HUES6 (cell line): ENCODE results near the gene ETS1.
"Not testable (repeated sequence)": the region's sequence is repeated elsewhere in the genome, so short reads cannot be mapped to it uniquely, and the experiment has no call there.

Experiments
- H3K27ac ChIP-seq: 2 replicates; pipeline ENCODE4 v1.7.0; 2013; ENCODE audit warnings: low read depth, mild to moderate bottlenecking, low read length, inconsistent platforms
- H3K27me3 ChIP-seq: 2 replicates; pipeline ENCODE4 v1.6.1; 2013; ENCODE audit warnings: low read length; ENCODE audit not compliant: control insufficient read depth, insufficient read depth
- H3K36me3 ChIP-seq: 2 replicates; pipeline ENCODE4 v1.6.1; 2013; ENCODE audit warnings: low read length; ENCODE audit not compliant: control insufficient read depth, insufficient read depth
- H3K4me1 ChIP-seq: 2 replicates; pipeline ENCODE4 v1.6.1; 2013; ENCODE audit warnings: low read length; ENCODE audit not compliant: control insufficient read depth, insufficient read depth
- H3K4me3 ChIP-seq: 2 replicates; pipeline ENCODE4 v1.5.1; 2013; ENCODE audit warnings: low read depth, low read length
- H3K9ac ChIP-seq: one replicate; pipeline ENCODE4 v1.6.1; 2013; ENCODE audit warnings: mild to moderate bottlenecking, low read length
- H3K9me3 ChIP-seq: 2 replicates; pipeline ENCODE4 v1.6.1; 2013; ENCODE audit warnings: low read depth, low read length; ENCODE audit not compliant: control insufficient read depth, insufficient read depth

ETS1 gene

DNA sequence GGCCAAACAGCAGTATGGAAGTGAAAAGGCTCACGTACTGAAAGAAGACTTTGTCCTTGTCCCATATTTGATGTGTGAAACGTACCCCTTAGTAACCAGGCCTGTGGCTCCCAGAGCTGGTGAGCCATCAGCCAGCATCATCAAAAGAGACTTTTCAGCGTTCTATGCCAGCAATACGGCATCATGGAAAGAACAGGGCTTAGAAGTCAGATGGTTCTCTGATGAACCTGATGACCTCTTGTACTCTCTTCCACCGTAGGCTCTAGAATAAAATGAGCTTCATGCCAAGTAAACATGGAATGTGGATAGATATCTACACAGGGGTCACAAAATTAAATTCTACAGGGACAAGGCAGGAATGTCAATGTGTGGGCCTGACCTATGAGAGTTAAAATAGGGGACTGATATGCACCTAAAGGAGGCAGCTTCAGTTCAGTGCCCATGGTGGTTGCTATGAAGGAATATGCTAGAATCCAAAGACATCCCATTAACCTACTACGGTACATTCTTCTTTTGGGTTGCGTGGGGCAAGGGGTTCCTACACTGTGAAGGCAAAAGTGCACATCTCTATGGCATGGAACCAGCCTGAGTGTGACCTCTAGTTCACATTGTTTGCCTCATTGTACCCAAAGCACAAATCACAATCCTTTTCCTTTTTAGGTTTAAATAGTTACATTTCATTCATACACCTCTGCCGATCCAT lies 130.6 kb downstream of the ETS1 start:
- H3K4me1 ChIP-seq: no peaks in the 10 kb centered on the region
- no peaks in the 10 kb centered on the region for H3K27me3 ChIP-seq
- no peak overlapping the region for H3K27ac ChIP-seq
- no peak overlapping the region for H3K4me3 ChIP-seq
- H3K9ac ChIP-seq: no peak overlapping the region
- H3K9me3 ChIP-seq: no peaks in the 10 kb centered on the region
- peaks cover 22% of the 10 kb centered on the region for H3K36me3 ChIP-seq

DNA sequence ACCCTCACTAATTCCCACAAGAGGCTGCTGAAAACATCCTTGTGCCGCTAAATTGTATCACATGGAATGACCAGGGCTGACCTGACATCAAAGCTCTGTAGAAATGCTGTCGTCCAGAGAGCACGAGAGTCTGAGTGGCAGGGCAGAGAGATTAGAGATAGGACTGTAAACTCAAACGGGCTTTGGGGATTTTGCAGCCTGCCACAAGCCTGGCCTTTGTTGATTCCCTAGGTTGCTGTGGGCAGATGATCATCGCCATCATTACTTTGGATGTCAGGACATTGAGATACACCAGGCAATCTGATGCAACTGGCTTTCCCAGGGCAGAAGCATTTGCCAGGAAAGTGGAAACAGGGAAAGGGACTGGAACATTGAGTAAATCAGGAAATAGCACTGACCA lies 131.6 kb downstream of the ETS1 start:
- H3K36me3 ChIP-seq: peaks cover 17% of the 10 kb centered on the region
- H3K9me3 ChIP-seq: no peaks in the 10 kb centered on the region
- no peak overlapping the region for H3K27ac ChIP-seq
- no peaks in the 10 kb centered on the region for H3K4me1 ChIP-seq
- H3K4me3 ChIP-seq: no peak overlapping the region
- H3K9ac ChIP-seq: no peak overlapping the region
- no peaks in the 10 kb centered on the region for H3K27me3 ChIP-seq

GRCh38 chr11:128453444-128454336 lies 133.7 kb downstream of the ETS1 start:
- Histone ChIP-seq H3K27ac (no peak overlapping the region), H3K9me3 (no peaks in the 10 kb centered on the region), H3K4me3 (no peak overlapping the region), H3K9ac (no peak overlapping the region), H3K4me1 (0 out of 2 replicates have a peak, but pooled peaks cover under 1% of the 10 kb centered on the region), H3K27me3 (no peaks in the 10 kb centered on the region), H3K36me3 (peaks cover 14% of the 10 kb centered on the region)

DNA sequence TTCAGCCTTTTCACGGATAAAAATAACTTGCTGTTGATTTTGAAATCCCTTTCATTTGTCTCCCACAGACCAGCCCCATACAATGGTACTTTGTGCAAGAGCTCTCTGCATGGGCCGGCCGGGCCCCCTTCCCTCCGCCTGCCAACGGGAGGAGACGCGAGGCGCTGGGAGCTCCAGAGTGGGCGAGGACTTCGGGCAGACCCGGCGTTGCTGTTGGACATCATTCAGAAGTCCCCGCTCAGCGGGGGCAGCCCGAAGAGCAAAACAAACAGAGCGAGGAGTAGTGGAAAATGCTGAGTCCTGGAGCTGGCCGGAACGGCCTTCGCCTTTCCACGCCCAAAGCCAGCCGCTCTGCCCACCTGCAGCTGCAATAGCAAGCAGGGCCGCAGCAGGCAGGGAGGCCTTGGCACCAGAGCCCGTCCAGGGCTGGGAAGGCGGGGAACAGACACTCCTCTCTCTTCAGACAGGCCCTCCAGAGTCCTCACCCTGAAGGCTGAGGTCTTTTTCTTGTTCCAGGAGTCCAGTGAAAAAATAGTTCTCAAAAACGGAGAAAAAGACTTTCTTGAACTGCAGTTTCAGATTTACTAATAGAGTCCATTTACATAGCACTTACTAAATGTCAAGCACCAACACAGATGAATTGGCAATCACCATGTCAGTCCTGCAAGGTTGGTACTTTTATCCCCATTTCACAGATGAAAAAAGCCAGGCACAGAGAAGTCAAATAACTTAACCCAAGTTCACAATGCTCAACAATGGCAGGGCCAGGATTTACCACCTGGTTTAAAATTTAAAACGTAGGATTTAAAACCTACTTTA lies 135.5 kb downstream of the ETS1 start:
- Histone ChIP-seq H3K4me3 (no peak overlapping the region), H3K27me3 (no peaks in the 10 kb centered on the region), H3K4me1 (0 out of 2 replicates have a peak, but pooled peaks cover 5% of the 10 kb centered on the region), H3K36me3 (no peaks in the 10 kb centered on the region), H3K27ac (no peak overlapping the region), H3K9me3 (no peaks in the 10 kb centered on the region), H3K9ac (no peak overlapping the region)

DNA sequence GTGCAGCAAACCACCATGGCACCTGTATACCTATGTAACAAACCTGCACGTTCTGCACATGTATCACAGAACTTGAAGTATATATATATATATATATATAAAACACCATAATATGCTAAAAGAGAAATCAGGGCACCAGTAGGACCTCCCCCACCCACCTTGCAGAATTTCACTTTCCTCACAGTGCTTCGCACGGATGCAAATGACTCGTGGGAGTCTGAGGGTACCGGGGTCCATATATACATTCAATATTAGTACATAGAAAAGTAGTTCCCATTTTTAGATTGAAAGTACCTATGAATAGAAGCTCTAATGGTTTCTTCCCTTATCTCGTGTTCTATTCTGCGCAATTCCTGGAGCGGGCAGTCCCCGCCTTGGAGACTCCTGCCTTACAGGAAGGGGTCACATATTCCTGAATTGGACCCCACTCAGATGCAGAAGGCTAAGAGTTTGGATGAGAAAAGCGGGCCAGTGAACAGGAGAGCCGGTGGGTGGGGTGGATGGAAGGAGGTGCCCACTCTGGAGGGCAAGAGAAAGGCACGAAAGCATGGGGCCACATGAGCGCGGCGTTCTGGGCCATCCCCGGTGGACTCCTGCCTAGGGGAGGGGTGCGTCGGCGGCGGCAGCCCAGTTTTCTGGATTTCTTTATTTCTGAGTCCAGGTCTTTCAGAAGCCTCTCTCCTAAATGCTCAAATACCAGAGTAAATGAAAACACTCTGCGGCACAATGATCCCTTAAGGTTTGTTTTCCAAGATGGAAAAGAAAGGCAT lies 136.3 kb downstream of the ETS1 start:
- Histone ChIP-seq H3K27me3 (no peaks in the 10 kb centered on the region), H3K4me3 (no peak overlapping the region), H3K9me3 (no peaks in the 10 kb centered on the region), H3K36me3 (no peaks in the 10 kb centered on the region), H3K9ac (no peak overlapping the region), H3K27ac (no peak overlapping the region), H3K4me1 (0 out of 2 replicates have a peak, but pooled peaks cover 5% of the 10 kb centered on the region)

- H3K9me3 ChIP-seq, H3K9ac ChIP-seq, H3K36me3 ChIP-seq, H3K27me3 ChIP-seq, H3K4me1 ChIP-seq, H3K4me3 ChIP-seq, H3K27ac ChIP-seq: not testable (repeated sequence)
Measured at GRCh38 chr11:128450425-128450824, 136.9 kb downstream of the ETS1 start.

GRCh38 chr11:128448981-128449713 lies 138.2 kb downstream of the ETS1 start:
- Histone ChIP-seq H3K27me3 (no peaks in the 10 kb centered on the region), H3K9ac (no peak overlapping the region), H3K4me1 (0 out of 2 replicates have a peak, but pooled peaks cover 5% of the 10 kb centered on the region), H3K4me3 (no peak overlapping the region), H3K9me3 (no peaks in the 10 kb centered on the region), H3K27ac (no peak overlapping the region), H3K36me3 (no peaks in the 10 kb centered on the region)

- Histone ChIP-seq H3K27ac (no peak overlapping the region), H3K4me3 (no peak overlapping the region), H3K9me3 (no peaks in the 10 kb centered on the region), H3K4me1 (0 out of 2 replicates have a peak, but pooled peaks cover 5% of the 10 kb centered on the region), H3K27me3 (no peaks in the 10 kb centered on the region), H3K36me3 (no peaks in the 10 kb centered on the region), H3K9ac (no peak overlapping the region)
Measured at GRCh38 chr11:128448200-128448886, 139.0 kb downstream of the ETS1 start.

- H3K9me3 ChIP-seq: no peaks in the 10 kb centered on the region
- H3K4me1 ChIP-seq: 0 out of 2 replicates have a peak, but pooled peaks cover 5% of the 10 kb centered on the region
- H3K36me3 ChIP-seq: no peaks in the 10 kb centered on the region
- no peak overlapping the region for H3K4me3 ChIP-seq
- no peak overlapping the region for H3K27ac ChIP-seq
- no peaks in the 10 kb centered on the region for H3K27me3 ChIP-seq
- no peak overlapping the region for H3K9ac ChIP-seq
Measured at GRCh38 chr11:128447233-128447632, 140.1 kb downstream of the ETS1 start.
